Hematopoietic multipotent progenitor cell treated with erythropoietin and hydrocortisone succinate and interleukin-3 and kit ligand, for 4 days (in vitro differentiated cells): ENCODE results near the gene DAPK2.

Experiments used
- DNase-seq: peaks from one replicate; pipeline ENCODE4 v3.0.0-alpha.2; 2015

DAPK2 gene

DNA sequence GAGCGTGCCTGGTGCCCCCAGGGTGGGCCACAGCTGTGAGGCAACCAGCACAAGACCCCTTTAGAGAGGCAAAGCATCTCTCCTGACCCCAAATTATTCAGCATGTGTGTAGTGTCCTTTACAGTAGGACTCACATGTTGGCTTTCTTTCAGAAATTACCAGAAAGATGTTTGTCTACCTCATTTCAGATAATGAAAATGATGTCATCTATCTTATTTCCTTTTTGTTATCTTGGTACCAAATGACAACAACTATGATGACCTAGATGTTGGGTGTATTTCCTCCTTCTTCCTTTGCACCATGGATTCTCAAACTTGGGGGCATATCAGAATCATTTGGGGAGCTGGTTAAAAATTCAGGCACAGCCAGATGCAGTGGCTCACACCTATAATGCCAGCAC, 50.5 kb downstream of the DAPK2 start:
- DNase-seq = no peak

DNA sequence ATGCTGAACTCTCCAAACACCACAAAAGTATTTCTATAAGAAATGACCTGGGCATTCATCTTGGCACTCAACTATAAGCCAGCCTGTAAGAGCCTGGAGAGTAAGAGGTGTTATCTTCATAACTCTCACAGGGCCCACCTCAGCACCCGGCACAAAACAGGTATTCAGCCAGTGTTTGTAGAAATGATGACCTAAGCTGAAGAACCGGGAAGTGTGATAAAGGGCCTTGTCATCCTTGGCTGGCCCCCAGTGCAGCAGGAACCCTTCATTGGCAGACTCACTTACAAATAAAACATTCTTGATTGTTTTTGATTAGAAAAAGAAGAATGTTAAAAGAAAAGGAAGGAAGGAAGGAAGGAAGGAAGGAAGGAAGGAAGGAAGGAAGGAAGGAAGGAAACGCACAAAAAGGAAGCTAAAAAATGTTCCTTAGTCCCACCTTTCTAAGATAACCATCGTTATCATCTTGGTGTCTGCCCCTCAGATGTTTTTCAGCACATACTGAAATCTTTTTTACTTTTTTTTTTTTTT, 52.1 kb downstream of the DAPK2 start:
- no peak for DNase-seq

DNA sequence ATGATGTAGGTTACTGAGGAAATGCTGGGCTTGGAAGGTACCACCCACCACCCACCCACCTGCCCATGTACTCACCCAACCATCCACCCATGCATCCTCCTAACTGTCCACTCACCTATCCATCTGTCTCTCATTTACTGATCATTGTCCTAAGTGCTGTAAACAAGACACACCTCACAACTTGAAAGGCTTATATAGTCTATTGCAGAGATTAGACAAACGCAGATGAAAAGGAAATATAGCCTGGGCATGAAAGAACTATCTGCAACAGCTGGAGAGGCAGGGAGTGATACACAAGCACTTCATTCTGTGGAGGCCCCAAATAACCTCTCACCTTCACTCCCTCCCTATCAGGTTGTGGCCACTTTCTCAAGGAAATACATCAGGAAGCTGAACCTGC, 54.0 kb downstream of the DAPK2 start:
- DNase-seq = no peak

DNA sequence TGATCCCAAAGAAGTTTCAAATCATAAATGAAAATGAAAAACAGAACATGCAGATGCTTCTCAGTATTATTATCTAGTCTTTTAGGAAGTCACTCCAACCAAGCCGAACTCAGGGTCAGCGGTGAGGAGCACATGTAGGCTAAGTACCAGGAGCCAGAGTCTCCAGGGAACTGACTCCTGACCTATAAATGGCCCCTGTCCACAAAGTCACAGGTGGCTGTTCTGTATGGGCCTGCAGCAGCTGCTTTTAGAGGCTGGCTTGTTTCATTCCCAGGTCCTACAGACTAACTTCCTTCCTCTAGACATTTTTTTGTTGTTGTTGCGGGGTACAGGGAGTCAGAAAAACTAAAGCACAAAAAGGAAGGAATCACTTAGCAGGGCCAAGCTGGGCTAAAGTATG, 54.6 kb downstream of the DAPK2 start:
- no peak for DNase-seq

DNA sequence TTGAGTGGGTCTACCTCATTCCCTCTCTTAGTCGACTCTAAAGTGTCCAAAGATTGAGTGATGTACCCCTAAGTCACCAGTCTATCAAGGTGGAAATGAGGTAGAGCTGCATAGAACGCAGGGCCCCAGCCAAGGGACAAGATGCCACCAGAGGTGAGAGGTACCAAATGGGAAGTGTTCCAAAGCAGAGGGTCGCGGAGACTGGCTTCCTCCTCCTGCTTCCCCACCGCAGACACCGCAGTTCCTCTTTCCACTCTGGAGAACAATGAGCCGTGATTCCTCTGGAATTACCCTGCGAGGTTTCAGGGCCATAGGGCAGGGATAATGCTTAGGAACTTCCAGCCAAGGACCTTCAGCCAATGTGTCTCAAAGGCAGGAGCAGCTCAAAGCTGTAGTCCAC, 55.8 kb downstream of the DAPK2 start:
- DNase-seq = no peak

DNA sequence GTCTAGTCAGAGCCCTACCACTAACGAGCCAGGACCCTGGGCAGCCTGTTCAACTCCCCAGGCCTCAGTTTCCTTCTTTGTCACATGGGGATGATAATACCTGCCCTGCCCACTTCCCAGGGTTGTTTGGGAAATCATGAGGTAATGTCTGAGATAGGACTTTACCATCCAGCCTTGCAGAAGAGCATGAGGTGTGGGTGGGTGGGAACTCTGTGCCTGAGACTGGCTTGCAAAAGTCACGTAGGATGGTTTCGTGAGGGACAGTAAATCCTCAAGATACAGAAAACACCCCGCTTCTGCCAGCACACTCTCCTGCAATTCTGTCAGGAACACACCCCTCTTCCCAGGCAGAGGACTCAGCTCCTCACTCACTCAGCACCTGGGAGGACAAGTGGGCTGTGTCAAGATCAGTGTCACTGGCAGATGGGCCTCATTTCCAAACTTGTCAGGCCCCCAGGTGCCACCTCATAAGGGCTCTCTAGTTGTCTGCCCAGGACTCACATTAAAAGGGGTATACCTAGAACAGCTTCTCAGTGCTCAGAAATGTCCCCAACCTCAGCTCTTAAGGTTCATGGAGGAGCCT, 58.4 kb downstream of the DAPK2 start:
- DNase-seq = no peak

DNA sequence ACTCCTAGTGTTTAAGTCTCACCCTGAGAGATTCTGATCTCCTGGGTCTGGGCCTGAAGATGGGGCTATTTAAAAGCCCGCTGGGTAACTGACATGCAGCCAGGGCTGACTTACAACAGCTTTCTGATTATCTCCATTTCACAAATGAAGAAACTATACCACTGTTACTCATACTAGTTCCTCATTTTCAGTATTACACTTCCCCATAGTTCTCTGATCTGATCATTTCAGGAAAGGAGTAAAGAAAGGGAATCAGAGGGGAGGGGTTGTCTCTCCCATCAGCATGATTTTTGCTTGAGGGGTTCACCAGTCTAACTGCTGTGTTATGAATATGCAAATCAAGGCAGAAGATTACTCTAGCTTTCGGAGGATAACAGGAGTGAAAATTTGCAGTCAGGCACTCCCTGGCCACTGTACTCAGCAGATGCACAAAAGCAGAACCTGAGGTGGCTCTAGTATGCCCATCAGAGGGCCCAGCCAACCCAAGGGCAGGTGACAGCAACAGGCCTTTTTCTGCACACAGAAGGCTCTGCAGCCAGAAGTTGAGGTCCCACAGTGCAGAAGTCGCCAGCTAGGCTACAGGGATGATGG, 59.4 kb downstream of the DAPK2 start:
- peak; percentile 92 for DNase-seq

DNA sequence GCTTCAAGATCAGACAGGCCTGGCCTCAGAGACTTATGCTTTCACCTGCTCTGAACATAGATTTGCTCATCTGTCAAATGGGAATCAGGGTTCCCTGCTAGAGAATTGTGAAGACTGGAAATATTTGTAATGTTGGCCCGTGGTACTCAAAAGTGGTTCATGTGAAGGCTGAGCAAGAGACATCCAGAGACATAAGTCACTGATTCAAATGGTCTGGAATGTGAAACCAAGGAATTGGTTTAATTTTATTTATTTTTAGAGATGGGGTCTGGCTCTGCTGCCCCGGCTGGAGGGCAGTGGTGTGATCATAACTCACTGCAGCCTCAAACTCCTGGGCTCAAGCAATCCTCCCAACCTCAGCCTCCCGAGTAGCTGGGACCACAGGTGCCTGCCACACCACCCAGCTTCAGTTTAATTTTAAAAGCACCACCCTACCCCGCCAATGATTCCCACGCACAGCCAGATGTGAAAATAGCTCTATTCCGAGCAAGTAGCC, 60.1 kb downstream of the DAPK2 start:
- DNase-seq = no peak

DNA sequence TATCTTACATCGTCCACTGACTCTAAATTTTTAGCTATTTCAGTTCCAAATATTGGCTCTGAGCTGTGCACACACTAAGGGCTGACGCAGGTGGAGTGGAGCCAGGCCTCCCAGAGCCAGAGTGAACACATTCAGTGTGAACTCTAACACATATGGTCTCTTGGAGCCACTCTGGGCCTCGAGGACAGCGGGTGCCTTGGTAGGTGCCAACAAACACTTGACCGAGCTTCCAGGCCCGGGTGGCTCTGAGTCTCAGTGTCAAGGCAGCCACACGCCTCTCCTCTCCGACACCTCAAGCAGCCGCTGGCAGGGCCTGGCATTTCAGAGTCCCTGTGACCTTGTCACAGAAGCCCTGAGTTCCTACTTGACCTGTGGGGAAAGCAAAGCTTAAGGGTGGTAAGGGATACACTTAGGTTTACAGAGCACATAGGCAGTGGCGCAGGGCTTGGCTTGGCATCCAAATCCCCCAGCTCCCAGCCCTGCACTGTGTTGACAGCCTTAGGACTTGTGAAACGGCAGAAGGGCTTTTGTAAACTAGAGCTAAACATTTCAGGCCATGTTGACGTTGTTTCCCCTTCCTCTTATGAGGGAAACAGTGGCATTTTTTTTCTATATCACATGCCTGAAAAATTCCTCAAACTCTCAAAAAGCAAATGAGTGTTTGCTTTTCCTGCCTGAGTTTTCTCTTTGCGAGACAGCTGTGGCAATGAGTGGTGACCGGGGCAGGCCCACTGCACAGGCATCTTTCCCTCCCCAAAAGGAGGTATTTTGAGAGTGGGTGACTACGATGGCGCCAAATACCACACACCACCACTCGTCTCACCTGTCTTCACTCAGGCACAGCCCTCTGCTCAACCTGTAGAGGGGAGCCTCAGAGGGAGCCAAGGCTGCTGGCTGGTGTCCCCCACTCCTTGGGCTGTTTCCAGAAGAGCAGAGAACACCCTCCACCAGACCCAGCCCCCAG, 60.8 kb downstream of the DAPK2 start:
- no peak for DNase-seq

DNA sequence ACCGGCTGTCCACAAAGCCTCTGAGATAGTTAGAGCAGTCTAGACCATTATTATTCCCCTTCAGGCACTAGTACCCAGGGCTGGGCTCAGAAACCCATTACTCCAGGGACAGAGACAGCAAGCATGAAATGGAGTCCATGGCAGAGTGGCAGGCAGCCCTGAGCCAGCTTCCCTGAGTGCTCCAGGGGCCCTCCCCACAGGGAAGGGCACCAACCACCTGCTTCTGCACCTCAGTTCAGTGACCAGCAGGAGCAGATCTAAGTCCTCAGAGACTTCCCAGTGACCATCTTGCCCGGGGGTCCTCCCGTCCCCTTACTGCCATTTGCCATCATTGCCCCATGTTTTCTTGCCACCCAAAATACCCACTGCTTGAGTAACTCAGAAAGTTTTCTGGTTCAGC, 62.0 kb downstream of the DAPK2 start:
- DNase-seq = no peak

DNA sequence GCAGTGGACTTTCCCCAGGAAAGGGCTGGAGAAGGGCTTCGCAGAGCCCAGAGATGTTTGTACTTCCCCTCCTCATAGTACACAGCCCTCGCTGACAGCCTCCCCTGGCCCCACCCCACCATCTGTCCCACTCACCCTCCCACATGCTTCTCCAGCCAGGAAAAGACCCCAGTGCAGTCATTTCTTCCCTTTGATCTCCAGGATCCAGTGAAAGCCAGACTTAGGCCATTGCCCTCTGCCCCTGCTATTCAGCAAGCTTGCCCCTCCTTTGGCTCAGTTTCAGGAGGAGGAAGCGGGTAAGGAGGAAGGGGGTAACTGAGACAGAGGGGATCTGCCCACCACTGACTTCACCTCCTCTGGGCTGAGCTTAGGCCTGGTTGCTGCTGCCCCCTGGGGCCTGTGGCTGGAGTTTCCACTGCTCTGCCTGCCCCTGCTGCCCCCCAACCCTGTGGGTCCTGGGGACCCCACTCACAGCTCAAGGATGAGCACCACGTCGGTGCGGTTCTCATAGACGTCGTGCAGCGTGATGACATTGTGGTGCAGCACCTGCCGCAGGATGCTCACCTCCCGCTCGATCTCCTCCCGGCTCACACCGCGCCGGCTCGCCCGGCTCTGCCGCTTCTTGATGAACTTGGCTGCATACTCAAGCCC, 63.1 kb downstream of the DAPK2 start:
- DNase-seq = peak; percentile 64

DNA sequence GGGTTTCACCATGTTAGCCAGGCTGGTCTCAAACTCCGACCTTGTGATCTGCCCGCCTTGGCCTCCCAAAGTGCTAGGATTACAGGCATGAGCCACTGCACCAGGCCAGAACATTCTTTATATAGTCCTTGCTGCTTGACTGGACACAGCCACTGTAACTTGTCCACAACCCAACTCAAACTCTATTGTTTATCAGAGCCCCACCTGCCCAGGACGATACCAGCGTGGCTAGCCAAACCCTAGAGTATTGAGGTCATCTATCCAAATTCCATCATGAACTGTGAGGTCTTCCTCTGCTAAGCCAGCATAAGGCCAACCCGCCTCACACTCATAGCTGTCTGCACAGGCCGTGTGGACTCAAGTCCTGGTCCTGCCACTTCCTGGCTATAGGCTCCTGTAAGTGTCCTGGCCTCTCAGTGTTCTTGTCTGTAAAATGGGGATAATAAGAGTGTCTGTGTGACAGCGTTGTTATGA, 63.9 kb downstream of the DAPK2 start:
- no peak for DNase-seq

DNA sequence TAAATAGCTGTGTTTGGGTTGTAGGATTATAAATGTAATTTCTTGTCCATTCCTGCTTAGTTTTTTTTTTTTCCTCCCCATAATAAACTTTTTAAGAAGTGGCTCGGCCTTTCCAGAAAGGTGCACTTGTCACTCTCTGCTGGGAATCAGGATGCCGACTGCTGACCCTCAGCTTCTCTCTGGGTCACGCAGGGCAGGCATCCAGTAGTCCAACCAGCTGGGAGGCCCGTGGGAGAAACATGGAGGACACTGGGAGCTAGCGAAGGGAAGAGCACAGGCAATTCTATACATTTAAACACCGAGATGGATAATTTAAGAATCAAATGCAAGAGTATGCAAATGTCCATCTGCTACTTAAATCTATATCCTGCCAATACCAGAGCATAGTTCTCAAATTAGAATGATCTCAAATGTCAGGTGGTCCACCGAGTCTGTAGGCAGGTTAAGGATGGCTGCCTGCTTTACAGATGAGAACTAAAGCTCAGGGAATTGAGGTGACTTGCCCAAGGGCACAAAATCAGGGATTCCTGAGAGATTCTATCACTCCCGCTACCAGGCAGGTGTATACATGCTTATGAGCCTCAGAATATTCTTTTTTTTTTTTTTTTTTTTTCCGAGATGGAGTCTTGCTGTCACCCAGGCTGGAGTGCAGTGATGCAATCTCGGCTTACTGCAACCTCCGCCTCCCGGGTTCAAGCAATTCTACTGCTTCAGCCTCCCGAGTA, 64.5 kb downstream of the DAPK2 start:
- DNase-seq = no peak

DNA sequence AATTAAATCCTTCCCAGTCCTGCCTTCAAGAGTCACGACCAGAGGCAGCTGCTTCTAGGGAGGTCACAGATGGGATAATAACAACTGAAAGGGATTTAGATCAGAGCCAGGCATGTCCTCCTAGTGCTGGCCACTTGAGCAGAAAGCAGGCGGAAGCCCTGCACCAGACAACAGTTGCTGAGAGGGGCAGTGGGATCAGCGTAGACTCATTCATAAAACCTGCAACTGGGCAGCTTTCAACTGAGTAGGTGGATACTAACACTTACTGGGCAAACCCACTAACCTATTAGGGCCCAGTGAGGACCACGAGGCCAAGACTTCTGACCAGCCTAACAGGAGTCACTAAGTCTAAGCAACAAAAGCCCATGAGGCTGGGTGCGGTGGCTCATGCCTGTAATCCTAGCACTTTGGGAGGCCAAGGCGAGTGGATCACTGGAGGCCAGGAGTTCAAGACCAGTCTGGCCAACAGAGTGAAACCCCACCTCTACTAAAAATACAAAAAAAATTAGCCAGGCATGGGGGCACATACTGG, 67.0 kb downstream of the DAPK2 start:
- DNase-seq = no peak

DNA sequence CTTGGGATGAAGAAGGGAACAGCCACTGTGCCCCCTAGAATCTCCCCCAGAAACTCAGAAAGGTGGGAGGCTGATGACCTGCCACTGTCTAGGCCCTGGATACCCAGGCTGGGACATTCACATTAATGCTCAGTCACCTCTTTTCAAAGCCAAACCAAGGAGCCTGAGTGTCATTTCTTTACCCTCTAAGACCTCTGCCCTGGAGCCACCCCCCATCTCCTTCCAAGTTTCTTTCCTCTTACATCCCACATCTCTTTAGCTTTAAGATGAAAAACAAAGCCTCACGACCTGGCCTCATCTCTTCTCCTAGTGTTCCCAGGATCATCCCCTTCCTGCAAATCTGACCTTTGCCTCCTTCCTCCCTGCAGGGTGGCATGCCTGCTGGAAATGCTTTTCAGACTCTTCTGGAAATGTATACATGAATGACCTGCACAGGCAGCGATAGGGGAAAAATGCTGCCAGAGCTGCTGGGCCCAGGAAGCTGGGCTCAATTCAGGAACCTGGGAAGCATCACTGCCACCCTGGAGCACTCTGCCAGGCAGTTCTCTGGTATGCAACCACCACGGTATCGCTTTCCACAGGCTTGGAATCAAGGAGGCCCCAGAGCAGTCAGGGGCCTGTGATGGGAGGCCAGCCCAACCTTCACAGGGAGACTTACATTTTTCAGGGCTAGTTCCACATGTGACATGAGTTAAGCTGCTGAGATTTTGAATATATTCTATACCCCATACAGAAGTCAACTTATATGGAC, 67.6 kb downstream of the DAPK2 start:
- DNase-seq = no peak

DNA sequence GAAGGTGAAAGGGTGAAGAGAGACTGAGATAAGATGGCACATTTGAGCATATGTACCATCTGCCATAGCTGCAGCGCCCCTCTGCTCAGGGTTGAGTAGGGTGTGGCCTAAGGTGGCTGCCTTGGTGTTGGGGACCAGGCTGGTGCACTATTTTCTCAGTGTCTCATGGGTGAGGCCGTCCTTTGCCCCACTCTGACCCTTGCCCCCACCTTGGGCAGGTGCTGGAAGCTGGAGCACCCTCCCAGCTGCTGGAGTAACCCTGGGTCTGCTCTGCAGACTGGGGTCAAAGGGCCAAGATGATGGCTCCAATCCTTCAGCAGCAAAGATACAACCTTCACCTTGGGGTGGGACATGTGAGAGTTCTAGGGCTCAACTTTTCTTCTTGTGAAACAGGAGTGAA, 69.2 kb downstream of the DAPK2 start:
- no peak for DNase-seq

DNA sequence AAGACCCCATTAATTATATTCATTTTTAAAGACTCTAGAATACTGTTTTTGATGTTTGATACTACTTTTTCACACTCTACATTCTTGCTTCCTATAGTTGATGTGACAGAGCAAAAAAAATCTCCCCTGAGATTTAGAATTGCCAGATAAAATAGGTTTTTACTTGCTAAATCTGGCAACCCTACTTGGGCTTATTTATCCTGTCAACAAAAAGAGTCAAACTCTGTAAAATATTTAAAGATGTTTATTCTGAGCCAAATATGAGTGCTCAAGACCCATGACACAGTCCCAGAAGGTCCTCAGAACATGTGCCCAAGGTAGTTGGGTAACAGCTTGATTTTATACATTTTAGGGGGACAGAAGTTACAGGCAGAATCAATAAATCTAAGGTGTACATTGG, 72.3 kb downstream of the DAPK2 start:
- no peak for DNase-seq

DNA sequence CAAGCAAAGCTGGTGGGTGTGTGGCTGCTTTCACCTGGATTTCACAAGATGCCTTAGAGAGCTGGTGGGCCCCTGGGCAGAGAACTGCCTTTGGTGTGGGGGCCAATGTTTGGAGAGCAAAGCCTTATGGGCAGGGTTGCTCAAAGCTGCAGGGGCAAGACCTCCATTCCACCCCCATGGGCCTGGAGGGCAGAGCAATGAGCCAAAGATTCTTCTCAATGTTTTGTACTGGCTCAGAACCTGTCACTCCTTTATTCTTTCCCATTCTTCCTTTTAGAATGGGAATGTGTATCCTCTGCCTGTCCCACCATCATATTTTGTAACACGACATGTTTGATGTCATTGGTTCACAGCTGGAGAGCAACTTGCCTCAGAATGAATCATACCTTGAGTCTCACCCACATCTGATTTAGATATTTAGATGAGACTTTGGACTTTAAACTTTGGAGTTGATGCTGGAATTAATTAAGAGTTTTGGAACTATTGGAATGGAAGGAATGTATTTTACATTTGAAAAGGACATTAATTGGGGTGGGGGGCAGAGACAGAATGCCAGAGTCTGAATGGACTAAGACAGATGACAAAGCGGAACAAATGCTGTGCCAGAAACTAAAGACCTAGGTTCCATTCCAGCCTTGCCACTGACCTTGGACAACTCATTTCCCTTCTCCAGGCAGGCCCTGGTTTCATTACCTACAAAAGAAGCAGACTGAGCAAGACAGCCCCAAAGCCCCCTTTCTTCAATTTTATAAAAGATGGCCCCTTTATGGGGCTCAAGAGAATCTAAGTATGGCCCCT, 72.9 kb downstream of the DAPK2 start:
- DNase-seq = no peak

DNA sequence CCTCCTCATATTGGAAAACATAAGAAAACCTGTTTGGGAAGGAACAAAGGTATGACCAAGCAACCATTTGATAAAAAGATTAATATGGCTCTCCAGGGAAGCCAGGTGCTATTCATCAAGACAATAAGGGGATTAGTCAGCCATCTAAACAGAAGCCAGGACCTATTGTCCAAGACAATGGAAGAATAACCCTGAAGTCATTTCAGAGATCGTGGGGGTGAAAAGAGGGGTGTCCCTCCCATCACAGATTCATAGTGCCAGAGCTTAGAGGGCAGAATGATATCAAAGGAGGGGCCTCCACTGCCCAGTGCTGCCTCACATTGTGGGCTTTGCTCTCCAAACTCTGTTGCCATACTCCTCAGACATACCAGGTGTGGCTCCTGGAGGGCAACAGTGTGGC, 73.5 kb downstream of the DAPK2 start:
- no peak for DNase-seq

DNA sequence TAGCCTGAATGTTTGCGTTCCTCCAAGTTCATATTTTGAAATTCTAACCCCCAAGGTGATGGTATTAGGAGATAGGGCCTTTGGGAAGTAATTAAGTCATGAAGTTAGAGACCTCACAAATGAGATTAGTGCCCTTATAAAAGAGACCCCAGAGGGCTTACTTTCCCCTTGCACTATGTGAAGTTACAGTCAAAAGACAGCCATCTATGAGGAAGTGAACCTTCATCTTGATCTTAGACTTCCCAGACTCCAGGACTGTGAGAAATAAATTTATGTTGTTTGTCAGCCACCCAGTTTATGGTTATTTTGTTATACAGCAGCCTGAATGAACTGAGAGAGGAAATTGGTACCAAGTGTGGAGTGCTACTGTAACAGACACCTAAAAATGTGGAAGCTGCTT, 74.4 kb downstream of the DAPK2 start:
- peak; percentile 14 for DNase-seq

DNA sequence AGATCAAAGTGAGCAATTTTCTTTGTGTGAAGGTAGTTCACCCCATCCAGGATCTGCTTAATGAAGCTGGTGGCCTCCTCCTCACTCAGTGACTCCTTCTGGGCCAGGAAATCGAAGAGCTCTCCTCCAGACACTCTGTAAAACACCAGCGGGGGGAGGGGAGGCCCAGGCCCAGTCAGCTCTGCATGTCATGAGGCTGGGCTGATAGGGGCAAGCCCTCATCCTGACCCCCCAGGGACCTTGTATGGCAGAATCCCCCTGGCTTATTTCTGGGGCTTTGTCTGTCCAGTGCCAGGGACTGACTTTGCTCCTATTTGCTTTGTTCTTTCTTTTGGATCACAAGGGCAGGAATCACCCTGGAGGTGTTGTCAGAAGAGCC, 74.9 kb downstream of the DAPK2 start:
- no peak for DNase-seq
